Transverse colon (tissue), 4 donors: ENCODE results near the gene AKAP13. TPM values are rescaled to one million over a fixed set of nuclear protein-coding genes. Genes with fewer than 3 reads are reported as not detected.

Experiments used
- DNase-seq: peaks from one replicate; pipeline ENCODE4 v3.0.0-alpha.2; 2019
- H3K27ac ChIP-seq, 4 donors: fragments of 200-600 bp; sonication (generic); 2 replicates each; pipeline ENCODE4 v1.5.1; 2016 to 2018; ENCODE audit warnings: inconsistent platforms in 4 of 4
- H3K27me3 ChIP-seq: fragments of 200-600 bp; sonication (generic); 2 replicates; pipeline ENCODE4 v1.5.1; 2017; ENCODE audit warnings: inconsistent platforms
- H3K36me3 ChIP-seq, 4 donors: fragments of 200-600 bp; sonication (generic); 2 replicates each; pipeline ENCODE4 v1.5.1; 2017 to 2019; ENCODE audit warnings: inconsistent platforms in 4 of 4
- H3K4me1 ChIP-seq, 4 donors: fragments of 200-600 bp; sonication (generic); 2 replicates each; pipeline ENCODE4 v1.5.1; 2017 to 2020; ENCODE audit warnings: inconsistent platforms in 4 of 4
- H3K4me3 ChIP-seq, 4 donors: fragments of 200-600 bp; sonication (generic); 1 replicate in 1 of 4; 2 replicates in 3 of 4; pipeline versions ENCODE4 v1.5.1 to v1.6.1; 2017 to 2019; ENCODE audit warnings: inconsistent platforms in 4 of 4
- H3K9me3 ChIP-seq, 2 donors: fragments of 200-600 bp; sonication (generic); 2 replicates each; pipeline ENCODE4 v1.5.1; 2017 to 2019; ENCODE audit warnings: inconsistent platforms in 2 of 2
- CTCF ChIP-seq, 5 experiments: fragments of 200-600 bp in 3 of 5; fragments of 450-650 bp in 2 of 5; sonication (generic) in 3 of 5; IDR thresholded peaks; 1 replicate in 2 of 5; 2 replicates in 3 of 5; pipeline ENCODE4 v1.5.1; 2016 to 2017; ENCODE audit warnings: antibody characterized with exemption in 5 of 5, inconsistent platforms in 3 of 5, mild to moderate bottlenecking in 2 of 5, moderate library complexity in 1 of 5
- EP300 ChIP-seq: sonication (generic); formaldehyde crosslinking; IDR thresholded peaks from one replicate; pipeline ENCODE4 v1.6.1; 2017; ENCODE audit warnings: antibody characterized with exemption, low read depth
- POLR2A ChIP-seq: fragments of 450-650 bp; IDR thresholded peaks from one replicate; pipeline ENCODE4 v1.6.1; 2016; ENCODE audit warnings: antibody characterized with exemption, mild to moderate bottlenecking, moderate library complexity
- POLR2AphosphoS5 ChIP-seq, 3 donors: sonication (generic); formaldehyde crosslinking; IDR thresholded peaks; one replicate each; pipeline ENCODE4 v1.6.1; 2016; ENCODE audit warnings: antibody characterized with exemption in 3 of 3
- WGBS, 2 donors: methylation state at CpG; one replicate each; pipeline ENCODE4 v1.1.5; 2018; ENCODE audit warnings: low coverage in 1 of 2; 5-methylcytosine and 5-hydroxymethylcytosine counted together
- in situ Hi-C, 4 donors: fragments of 200-750 bp; cut with MboI; loops; one replicate each; pipeline versions ENCODE4 v1.15.0 to v1.15.1; 2017; ENCODE audit warnings: low sequenced_read_pairs in 3 of 4, low pct_ligation_motif_present in 1 of 4, low pct_unique_long_range_greater_than_20kb in 1 of 4
- intact Hi-C: fragments of 100-400 bp; cut with DNase I; formaldehyde crosslinking; loops from one replicate; pipeline ENCODE4 v1.15.1; 2023; ENCODE audit warnings: low total_unique reads
- total RNA-seq, 4 donors: library from RNA; depleted of rRNA; stranded (reverse); fragments of >200 nt; gene quantifications; one replicate each; pipeline ENCODE4 v1.1.0, GENCODE V29; 2016

The AKAP13 gene
- total RNA-seq, 4 donors from 2014 or later, result 206 to 291 (median 214) TPM

DNA sequence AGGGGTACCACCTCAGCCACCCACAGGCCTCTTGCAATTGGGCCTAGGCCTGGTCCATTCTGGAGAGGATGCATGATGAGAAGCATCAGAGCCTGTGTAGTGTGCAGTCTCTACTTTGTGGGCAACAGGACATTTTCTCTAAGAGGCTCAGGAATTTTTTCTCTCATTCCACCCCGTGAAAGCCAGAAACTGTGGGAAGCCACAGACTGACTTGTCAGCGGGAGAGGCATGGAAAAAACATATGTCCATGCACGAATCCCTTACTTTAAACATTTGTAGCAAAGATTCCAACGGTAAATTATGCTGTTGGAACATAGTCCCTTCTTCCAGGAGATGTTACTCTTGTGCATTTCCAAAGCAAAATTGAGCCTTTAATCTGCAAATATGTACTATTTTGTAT is 217.8 kb downstream of the AKAP13 start:
- no peaks in the 10 kb centered on the region for H3K27me3 ChIP-seq
- peaks cover 0 to 5% (median 0%) of the 10 kb centered on the region in 4 donors for H3K36me3 ChIP-seq
- WGBS, 2 donors, result 79 to 100% methylated on average over 1 to 4 of the region's 4 CpGs
- H3K9me3 ChIP-seq, result no peaks in the 10 kb centered on the region
- no peak for DNase-seq
- in situ Hi-C loops, result loop anchor here in 1 of 4 donors (25.0 kb wide), 1 partner anchor 111 kb away; no protein-coding TSS in a partner anchor
- peak overlapping the region in 3 of 4 donors; percentile 3 to 41 (median 4) for H3K27ac ChIP-seq
- no peak for TF ChIP-seq EP300
- TF ChIP-seq CTCF (IDR thresholded peaks at IDR 0.05), result no peak
- TF ChIP-seq POLR2AphosphoS5 (IDR thresholded peaks at IDR 0.05), result no peak
- no peak for TF ChIP-seq POLR2A
- H3K4me3 ChIP-seq, result no peak overlapping the region
- H3K4me1 ChIP-seq, result peaks cover 0 to 7% (median 3%) of the 10 kb centered on the region in 4 donors
- intact Hi-C loops, result no loop called here

DNA sequence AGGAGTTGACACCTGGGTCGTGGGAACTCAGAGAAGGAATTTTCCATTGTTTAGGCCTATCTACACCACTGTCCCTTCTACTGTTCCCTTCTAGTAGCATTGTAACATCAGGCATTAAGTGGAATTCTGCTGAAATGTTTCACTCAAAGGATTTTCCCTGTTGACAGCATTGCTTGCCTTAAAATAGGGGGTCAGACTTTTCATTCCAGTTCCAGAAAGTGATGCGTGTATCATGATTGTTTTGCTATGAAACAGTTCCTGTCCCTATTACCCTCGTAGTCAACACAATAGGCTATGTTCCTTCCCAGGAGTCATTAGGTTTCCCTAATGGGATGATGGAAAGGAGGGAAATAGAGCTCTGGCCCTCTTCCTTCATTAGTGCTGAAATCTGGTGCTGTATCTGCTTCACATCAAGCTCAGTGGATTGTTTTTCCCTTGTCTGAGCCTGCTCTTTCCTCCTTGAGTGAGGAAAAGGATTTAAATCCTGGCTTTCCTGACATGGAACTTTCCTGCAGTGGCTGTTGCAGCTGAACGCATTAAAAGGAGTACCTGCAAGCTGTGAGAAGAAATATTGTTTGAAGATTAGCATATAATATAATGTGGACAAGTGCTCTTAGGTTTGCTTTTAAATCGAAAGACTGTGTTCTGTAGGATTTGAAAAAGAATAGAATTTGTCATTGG is 218.5 kb downstream of the AKAP13 start:
- no peaks in the 10 kb centered on the region for H3K9me3 ChIP-seq
- WGBS, 2 donors, result 82% methylated on average over 5 of the region's 5 CpGs
- intact Hi-C loops, result no loop called here
- H3K27ac ChIP-seq, result peak overlapping the region in 3 of 4 donors; percentile 3 to 41 (median 4)
- H3K4me3 ChIP-seq, result no peak overlapping the region
- H3K27me3 ChIP-seq, result no peaks in the 10 kb centered on the region
- in situ Hi-C loops, result loop anchor here in 1 of 4 donors (25.0 kb wide), 1 partner anchor 112 kb away; no protein-coding TSS in a partner anchor
- TF ChIP-seq POLR2AphosphoS5 (IDR thresholded peaks at IDR 0.05) (peak in 1 of 3 donors; percentile 9), EP300 (no peak)
- H3K36me3 ChIP-seq, result peaks cover 0 to 12% (median 0%) of the 10 kb centered on the region in 4 donors
- peaks cover 0 to 7% (median 3%) of the 10 kb centered on the region in 4 donors for H3K4me1 ChIP-seq
- no peak for DNase-seq

- H3K36me3 ChIP-seq, result peaks cover 0 to 14% (median 0%) of the 10 kb centered on the region in 4 donors
- H3K27ac ChIP-seq, result peak overlapping the region in 1 of 4 donors; percentile 1
- no peak for TF ChIP-seq POLR2AphosphoS5 (IDR thresholded peaks at IDR 0.05)
- no peak for DNase-seq
- no peaks in the 10 kb centered on the region for H3K27me3 ChIP-seq
- H3K9me3 ChIP-seq, result no peaks in the 10 kb centered on the region
- 78 to 94% methylated on average over 1 to 2 of the region's 2 CpGs for WGBS, 2 donors
- peaks cover 0 to 7% (median 3%) of the 10 kb centered on the region in 4 donors for H3K4me1 ChIP-seq
- no peak overlapping the region for H3K4me3 ChIP-seq
- in situ Hi-C loops (no loop called here), intact Hi-C loops (no loop called here)
These were observed 219.6 kb downstream of the AKAP13 start for GRCh38 chr15:85600001-85600400.

DNA sequence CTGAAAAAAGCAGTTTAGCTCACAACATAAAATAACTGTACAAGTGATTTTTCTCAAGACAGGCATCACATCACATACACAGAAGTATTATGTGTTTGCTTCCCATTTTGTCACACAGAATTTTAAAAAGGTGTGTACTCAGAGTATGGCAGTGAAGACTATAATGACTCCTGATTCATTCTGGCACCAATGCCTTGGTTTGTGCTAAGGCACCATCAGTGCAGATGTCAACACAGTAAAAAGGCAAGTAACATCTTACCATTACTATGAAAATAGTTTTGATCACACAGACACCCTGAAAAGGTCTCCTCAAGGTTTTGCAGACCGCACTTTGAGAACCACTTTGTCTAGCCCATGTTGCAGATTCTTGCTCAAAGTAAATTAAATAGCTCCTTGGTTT is 222.8 kb downstream of the AKAP13 start:
- Histone ChIP-seq H3K36me3 (peaks cover 0 to 10% (median 0%) of the 10 kb centered on the region in 4 donors), H3K27me3 (no peaks in the 10 kb centered on the region), H3K4me3 (no peak overlapping the region), H3K9me3 (no peaks in the 10 kb centered on the region), H3K27ac (no peak overlapping the region), H3K4me1 (peaks cover 0 to 22% (median 7%) of the 10 kb centered on the region in 4 donors)
- intact Hi-C loops, result no loop called here
- DNase-seq, result no peak
- TF ChIP-seq POLR2A (no peak), CTCF (IDR thresholded peaks at IDR 0.05) (no peak), EP300 (no peak), POLR2AphosphoS5 (IDR thresholded peaks at IDR 0.05) (no peak)
- in situ Hi-C loops, result no loop called here
- 96 to 100% methylated on average over 1 of the region's 1 CpG for WGBS, 2 donors

DNA sequence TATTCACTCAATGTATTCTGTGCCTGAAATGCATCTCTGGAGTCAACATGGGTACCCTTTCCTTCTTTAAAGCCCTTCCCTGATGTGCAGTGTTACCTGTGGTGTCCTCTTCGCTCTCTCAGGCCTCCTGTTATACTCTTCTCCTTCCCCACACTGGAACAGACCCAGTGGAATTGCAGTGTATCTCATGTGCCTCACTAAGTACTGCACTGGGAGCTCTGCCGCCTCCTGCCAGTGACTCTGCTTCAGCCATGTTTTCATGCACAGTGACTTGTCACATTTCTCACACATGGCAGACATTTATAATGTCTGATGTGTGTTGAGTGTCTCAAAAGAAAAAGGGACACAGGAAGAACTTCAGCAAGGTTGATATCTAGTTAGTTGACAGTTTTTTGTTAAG is 223.3 kb downstream of the AKAP13 start:
- Histone ChIP-seq H3K27me3 (no peaks in the 10 kb centered on the region), H3K9me3 (no peaks in the 10 kb centered on the region), H3K4me1 (peaks cover 0 to 27% (median 5%) of the 10 kb centered on the region in 4 donors), H3K27ac (no peak overlapping the region), H3K36me3 (peaks cover 0 to 10% (median 0%) of the 10 kb centered on the region in 4 donors), H3K4me3 (no peak overlapping the region)
- TF ChIP-seq POLR2A, result no peak
- no peak for TF ChIP-seq EP300
- TF ChIP-seq POLR2AphosphoS5 (IDR thresholded peaks at IDR 0.05), result no peak
- TF ChIP-seq CTCF (IDR thresholded peaks at IDR 0.05), result no peak
- WGBS, 2 donors, result 84 to 98% methylated on average over 2 of the region's 2 CpGs
- intact Hi-C loops (no loop called here), in situ Hi-C loops (no loop called here)
- no peak for DNase-seq
